GM19099 (cell line): Measurements from ENCODE around the gene SERPINA1.

ENCODE experiments used
- POLR2A ChIP-seq: IDR thresholded peaks from 3 replicates; pipeline ENCODE4 v1.6.1; 2011; ENCODE audit warnings: low read depth; ENCODE audit not compliant: insufficient read length; ENCODE audit errors: extremely low read depth

The SERPINA1 gene

DNA sequence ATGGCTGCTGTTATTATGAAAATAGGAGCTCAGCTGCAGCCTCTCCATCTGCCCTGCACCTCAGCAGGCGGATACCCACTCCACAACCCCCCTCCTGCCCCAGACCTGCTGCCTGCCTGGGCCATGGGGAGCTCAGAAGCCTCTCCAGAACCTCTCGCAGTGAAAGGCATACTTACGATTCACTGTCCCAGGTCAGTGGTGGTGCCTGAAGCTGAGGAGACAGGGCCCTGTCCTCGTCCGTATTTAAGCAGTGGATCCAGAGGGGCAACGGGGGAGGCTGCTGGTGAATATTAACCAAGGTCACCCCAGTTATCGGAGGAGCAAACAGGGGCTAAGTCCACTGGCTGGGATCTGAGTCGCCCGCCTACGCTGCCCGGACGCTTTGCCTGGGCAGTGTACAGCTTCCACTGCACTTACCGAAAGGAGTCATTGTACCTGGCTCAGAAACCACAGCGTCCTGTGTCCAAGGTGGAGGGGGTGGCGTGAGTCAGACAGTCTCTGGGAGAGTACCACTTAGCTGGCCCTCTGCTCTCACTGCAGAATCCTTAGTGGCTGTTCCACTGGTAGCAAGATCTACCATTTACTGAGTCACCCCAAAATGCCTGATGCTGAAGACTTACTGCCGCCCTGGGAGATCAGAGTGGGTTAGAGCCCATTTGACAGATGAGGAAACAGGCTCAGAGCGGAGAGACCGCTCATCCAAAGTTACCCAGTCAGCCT, at the start of gene SERPINA1:
Gene SERPINA1 (minus strand): TSS at position 219 of the 720 bp plus-strand sequence. CDS start 5,365 bp downstream, outside the sequence.
- TF ChIP-seq POLR2A, result no peak

DNA sequence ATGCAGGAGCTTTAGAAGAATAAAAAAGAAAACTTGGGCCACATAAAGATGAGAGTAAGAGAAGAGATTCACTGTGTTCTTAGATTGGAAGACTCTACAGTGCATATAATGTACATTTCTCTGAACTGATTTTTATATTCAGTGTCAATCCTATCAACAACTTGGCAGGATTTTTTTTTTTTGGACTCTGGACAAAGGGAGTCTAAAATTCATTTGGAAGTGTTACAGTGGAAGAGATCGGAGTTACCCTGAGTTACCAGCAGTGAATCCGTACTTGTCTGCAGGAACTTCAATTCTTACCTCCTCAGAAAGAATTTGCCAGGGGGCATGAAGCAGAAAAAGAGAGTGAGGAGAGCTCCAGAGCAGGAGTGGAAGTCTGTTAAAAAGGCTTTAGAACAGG, 40.2 kb upstream of the SERPINA1 start:
- no peak for TF ChIP-seq POLR2A

DNA sequence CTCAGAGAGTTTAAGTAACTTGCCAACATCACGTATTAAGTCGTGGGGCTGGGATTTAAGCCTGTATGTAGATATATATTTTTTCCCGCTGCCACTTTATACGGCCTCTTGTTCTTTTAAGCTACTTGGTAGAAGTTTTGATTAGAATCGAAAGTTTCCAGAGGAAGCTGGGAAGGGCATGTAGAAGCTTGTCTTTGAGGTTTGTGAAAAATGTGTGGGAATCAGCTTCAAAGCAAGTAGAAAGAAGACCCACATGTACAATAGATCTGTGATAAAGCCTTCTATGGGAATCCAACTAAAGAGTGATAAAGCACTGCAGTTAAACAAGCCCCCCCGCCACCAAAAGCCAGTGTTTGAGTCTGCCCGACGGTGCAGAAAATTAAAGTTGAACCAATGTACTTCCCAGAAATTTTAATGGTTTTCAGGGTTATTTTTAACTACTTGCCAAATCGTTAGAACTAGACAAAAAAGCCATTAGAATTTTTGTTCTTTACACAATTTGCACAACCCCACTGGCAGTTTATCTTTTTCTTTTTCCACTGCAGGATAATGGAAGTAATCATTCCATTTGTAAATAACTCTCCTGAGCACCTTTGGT, 38.7 kb upstream of the SERPINA1 start:
- no peak for TF ChIP-seq POLR2A

DNA sequence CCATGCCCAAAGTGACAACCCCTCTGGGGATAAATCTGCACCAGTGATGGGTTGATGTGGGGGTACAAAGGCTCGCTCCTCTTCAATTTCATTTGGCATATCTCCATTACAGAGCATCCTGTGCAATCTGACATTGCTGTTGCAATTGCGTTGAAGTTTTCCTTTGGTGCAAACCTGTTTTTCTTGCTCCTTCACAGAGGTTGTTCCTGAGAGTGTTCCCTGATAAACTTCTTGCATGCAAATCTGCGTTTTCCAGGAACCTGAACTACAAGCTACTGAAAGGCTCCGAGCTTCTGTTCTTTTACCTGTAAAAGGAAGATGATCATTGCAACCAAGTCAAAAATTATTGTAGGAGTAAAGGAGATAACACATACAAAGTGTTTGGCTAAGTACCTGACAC, 38.1 kb upstream of the SERPINA1 start:
- no peak for TF ChIP-seq POLR2A

DNA sequence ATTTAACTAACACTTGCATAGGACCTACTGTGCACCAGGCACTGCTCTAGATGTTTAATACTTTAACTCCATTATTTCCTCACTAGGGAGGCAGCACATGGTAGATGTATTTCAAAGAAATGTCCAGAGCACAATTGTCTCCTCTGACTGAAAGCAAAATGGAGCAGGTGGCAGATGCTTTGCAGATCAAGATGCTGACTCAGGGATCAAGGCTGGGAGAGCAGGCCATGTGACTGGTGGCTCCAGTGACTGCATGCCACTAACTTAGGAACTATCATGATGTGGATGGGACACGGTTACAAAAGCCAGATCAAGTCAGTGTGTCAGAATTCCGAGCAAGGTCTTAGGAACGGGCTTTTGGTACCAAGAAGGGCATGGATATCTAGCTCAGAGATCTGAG, 36.0 kb upstream of the SERPINA1 start:
- no peak for TF ChIP-seq POLR2A

DNA sequence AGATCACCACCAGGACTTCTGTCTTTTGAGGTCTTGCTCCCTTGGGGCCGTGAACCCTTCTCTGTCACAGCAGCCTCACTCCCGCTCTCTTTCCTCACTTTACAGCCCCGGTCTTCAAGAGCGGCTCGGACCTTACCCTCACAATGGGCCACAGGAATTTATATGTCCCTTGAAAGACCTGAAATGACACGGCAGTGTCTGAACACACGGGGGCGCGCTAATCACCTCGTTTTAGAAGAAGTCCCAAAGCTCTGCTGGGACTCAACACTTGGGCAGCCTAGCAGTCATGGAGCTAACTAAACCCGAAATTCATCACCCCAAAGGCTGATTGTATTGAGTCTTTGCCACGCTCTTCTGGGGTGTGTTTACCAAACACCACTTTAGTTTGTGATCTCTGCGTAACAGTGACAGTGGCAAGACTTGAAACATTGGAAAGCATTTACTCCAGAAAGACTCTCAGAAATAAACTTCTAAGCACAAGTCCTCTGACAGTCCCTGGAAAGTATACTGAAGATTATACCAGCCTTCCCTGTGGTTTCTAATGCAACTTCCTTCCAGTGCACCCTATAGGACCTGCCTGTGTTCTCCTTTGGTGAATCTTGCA, 35.2 kb upstream of the SERPINA1 start:
- TF ChIP-seq POLR2A, result no peak

DNA sequence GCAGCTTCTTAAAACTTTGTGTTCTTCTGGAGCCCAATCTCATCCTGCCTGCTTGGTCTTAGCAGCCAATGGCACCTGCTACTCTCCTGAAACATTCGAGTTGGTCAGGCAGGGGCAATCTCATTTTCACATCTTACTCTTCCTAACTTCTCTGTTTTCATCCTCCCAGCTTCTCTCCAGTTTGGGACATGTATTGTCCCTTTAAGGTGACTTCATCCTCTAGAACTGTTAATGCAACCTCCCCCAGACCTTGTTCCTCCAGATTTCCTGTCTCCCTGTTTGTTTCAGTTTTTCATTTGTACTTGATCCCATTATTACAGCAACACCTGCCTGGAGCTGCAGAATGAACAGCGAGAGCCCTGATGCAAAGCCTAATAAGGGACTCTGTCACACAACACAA, 32.9 kb upstream of the SERPINA1 start:
- TF ChIP-seq POLR2A, result no peak

DNA sequence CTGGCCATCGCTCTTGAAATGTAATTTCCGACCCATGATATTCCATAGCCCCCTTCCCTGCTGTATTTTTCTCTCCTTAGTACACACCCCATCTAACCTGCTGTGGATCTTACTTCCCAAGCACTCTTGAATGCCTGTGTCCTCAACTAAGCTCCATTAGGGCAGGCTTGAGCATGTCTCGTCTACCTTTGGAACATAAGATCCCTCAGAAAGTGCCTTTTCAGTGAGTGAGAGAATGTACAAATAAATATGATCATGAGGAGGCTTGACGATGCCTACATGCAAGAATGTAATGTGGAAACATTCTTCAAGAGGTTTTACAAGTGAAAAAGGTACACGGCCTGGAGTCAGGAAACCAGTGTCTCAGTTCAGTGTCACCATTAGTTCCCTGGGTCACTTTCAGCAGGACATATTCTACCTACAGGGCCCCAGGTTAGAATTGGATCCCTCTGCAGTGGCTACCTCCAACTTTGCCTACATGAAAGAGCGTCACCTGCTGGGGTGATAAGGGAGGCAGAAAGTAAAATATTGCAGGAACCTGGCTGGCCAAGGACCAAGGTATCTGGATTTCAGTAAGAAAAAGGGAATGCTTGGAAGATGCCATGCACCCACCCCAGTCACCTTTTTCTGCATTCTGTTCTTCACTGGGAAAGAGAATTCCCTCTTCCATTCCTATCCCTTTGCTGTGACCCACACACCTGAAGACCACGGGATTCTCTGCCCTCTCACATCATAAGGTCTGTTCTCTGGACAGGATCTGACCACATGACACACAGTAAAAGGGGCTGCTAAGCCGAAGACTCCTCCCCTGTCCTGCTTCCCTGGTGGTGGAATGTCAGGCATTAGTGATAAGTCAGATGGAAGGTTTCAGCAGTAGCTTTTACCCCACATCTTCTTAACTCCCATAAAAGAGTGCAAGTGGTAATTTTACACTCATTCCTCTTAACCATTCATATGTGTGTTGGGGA, 24.6 kb upstream of the SERPINA1 start:
- TF ChIP-seq POLR2A, result no peak

DNA sequence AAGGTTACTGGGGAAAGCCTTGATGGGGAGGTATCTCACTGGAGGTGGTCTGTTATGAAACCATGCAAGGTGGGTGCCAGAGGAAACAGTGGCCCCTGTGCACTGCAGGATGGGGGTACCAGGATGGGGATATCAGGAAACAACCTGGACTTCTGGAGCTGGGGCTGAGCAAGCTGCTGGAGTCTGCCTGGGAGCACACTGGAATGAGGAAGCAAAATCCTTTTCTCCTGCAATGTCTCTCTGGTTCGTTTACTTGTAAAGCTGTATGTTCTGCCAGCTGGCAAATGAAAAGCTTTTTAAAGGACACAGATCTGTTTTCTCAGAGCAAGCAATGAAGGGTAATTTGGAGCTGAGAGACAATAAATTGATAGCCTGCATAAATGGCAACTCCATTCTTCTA, 23.2 kb upstream of the SERPINA1 start:
- TF ChIP-seq POLR2A, result no peak

DNA sequence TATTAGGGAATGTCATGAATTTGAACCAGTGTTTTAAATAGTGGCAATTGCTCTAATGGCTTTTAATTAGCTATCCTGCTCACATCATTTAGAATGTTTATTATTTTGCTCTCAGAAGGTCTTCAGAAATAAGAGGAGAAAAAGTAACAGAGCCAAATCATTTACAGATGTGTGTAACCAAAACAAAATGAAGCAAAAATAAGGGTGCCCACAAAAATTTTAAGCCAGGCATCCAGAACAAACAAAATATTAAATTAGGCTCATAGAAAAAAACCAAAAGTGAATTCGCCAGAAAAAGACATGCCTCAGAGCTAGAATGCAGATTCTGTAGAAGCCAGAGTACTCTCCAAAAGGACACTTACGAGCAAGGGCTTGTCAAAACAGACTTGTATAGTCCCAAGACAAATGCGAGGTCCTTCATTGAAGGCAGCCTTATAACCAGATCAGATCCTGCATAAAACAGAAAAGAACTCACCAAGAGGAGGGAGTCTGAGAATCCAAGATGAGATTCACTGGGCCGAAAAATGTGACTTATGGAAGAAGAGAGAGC, 20.2 kb upstream of the SERPINA1 start:
- TF ChIP-seq POLR2A, result no peak

DNA sequence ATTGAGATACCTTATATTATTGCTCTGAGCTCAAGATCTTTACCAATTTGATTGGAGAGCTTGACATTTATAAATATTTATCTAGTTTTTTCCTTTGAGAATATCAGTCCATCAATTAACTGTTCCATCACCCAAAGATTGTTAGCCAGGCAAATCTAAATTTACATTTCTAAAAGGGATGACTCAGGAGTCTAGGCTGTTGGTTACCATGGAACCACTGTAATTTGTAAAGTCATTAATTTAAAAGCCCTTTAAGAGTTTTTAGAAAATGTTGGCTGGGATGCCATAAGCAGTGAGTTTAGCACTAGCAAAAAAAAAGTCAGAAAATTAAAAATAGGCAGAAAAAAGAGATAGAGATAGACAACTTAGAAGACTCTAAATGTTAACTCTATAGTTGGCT, 19.5 kb upstream of the SERPINA1 start:
- no peak for TF ChIP-seq POLR2A

DNA sequence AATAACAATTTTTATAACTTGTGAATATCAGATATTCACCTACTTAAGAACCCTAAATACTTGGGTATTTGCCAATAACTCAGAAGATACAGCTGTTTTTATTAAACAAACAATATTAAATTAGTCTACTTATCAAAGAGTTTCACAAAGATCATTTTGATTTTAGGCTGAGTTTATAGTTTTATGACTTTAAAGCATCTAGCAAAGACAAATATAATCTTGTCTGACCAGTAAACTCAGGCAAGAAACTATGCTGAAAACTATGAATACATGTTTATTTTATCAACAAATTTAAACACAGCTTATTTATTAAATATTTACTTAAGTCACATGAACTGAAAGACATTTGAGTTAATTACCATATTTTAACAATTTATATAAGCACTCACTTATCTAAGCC, 18.5 kb upstream of the SERPINA1 start:
- TF ChIP-seq POLR2A, result no peak

DNA sequence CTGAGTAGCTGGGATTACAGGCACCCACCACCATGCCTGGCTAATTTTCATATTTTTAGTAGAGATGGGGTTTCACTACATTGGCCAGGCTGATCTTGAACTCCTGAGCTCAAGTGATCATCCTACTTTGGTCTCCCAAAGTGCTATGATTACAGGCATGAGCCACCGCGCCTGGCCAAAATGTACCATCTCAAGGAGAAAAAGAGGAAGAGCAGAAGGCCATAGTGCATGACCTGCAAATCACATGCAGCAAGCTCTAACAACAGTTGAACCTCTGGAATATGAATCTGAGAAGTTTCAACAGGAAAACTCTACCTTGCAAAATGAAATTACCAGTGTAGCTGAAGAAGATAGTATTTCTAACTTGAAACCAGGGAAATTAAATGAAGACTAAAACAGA, 17.1 kb upstream of the SERPINA1 start:
- TF ChIP-seq POLR2A, result no peak

DNA sequence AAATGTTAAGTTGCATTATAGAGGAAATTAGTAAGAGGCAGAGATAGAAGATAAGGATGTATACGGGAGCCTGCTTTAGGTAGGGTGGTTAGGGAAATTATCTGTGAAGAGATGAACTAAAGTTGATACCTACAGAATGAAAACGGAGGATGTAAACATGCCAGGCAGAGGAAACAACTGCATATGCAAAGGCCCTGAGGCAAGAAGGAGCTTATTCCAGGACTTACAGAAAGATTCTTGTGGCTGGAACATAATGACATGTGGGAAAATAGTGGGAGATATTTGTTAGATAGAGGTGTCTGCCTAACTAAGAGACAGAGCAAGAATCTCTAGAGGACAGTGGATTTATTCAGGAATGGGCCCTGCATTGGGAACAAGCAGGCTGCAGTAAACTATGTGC, 16.2 kb upstream of the SERPINA1 start:
- no peak for TF ChIP-seq POLR2A
